ENCODE results near the gene FGF1.
A peak's percentile ranks its signal among the peaks of the same experiment; 100 is the strongest.

Gene FGF1

DNA sequence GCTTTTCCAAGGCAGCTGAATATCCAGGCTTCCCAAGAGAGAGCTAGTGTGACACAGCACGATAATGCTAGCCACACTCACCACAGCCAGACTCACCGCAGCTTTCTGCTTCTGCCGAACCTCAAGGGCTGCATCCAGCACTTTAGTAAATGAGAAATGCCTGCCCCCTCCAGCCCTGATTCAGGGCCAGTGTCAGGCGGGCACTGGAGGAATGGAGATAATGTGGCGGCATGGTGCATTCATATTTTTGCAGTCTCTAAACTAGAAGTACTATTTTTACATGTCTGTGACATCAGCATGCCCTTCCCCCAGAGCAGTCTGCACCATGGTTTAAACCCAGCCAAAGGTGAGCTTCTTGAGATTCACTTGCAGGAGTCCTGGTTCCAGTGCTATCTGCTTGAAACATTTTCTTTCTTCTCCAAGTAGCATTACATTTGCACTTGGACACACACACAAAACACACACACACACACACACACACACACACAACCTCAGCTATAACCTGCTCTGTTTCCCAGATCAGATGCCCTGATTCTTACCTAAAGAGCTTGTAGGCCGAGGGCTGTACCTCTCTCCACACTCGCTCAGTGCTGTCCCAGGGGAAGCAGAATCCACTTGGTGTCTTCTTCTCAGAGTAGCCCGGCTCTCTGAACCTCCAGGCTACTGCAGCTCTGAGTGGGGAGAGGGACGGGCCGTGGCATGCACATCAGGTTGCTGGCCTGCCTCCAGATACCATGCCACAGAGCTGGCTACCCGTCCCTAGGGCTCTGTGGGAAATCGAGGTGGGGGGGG lies at the start of gene FGF1:
Gene FGF1, minus strand, starts transcription at position 673 of the 792 bp plus-strand sequence. CDS start 71,963 bp downstream, outside the sequence.
- no peak for DNase-seq

DNA sequence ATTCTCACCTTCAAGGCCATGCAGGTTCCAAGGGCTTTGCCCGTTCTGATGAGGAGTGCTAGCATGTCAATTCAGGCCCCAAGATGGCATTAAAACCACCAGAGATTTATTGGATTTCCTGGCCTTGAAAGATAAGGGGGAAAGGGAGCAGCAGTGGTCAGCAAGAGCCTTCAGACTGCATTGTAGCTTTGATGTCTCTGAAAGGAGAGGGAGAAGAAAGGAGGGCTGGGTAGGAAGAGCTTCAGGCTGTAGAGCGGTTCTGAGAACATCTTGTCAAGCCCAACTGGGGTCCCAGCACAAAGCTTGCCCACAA lies 41.8 kb upstream of the FGF1 start:
- no peak for DNase-seq

DNA sequence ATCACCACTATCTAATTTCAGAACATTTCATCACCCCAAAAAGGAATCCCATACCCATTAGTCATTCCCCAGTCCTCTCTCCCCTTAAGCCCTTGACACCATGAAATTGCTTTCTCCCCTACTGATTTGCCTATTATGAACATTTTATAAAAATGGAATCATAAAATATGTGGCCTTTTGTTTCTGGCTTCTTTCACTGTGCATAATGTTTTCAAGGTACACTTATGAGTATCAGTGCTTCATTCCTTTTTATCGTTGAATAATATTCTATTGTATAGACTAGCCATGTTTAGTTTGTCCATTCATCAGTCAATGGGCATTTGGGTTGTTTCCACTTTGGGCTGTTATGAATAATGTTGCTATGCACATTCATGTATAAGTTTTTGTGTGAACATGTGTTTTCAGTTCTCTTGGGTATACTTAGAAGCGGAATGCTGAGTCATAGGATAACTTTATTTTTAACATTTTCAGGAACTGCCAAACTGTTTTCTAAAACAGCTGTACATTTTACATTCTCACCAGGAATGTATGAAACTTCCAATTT lies 40.4 kb upstream of the FGF1 start:
- no peak for DNase-seq

DNA sequence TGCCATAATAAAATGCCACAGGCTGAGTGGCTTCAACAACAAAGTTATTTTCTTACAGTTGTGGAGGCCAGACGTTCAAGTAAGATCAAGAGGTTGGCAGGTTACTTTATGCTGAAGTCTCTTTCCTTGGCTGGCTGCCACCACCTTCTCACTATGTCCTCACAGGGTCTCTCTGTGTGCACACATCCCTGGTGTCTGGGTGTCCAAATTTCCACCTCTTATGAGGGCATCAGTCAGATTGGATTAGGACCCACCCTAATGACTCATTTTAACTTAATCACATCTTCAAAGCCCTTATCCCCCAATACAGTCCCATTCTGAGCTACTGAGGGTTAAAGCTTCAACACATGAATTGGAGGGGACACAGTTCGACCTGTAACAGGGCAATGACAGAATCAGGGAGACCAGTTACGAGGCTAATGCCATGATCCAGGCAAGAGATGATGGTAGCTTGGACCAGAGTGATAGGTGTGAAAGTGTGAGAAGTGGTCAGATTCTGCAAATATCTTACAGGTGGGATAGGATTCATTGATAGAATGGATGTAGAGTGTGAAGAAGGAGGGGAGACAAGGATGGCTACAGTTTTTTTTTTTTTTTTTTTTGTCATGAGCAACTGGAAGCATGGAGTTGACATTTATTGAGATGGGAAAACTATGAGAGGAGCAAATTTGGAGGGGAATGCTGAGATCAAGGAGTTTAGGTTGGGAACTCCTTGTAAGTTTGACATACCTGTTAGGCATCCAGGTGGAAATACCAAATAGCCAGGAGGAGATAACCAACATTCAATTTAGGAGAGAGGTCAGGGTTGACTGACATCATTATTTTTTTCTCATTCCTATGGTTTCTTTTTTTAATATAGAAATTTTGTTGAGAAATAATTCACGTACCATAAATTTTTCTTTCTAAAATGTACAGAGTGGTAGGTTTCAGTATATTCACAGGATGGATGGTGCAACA lies 39.6 kb upstream of the FGF1 start:
- no peak for DNase-seq

DNA sequence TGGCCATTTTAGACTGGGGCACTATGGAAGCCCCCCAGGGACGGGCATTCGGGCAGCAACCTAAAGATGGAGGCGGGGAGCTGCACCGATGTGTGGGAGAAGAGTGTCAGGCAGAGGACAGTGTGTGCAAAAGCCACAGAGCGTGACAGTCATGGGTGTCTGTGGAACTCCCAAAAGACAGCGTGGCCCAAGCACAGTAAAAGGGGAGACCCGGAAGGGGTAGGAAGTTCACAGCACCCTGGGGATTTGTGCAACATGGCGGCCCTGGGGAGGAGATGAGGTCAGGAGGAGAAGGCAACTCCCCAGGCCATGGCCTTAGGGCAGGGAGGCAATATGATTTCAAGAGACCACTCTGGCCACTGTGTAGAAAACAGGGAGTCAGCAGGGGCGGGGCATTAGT lies 38.9 kb upstream of the FGF1 start:
- no peak for DNase-seq

DNA sequence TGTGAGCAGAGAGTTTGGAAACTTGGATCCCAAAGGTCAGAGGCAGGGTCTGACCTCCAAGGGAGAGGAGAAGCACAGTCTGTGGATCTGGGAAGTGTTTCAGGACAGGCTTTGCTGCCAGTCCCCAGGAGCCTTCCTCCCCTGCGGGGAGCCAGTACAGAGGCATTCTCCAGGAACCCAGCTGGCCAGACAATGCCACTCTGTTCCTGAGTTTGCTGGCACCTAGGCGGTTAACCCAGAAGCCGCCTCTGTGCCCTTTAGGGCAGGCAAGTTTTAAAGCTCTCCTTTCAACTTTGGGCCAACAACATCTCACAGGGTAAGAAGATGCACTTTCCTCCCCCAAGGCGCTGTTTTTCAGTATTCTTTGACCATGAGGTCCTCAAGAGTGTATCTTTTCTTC lies 37.0 kb upstream of the FGF1 start:
- DNase-seq: no peak

DNA sequence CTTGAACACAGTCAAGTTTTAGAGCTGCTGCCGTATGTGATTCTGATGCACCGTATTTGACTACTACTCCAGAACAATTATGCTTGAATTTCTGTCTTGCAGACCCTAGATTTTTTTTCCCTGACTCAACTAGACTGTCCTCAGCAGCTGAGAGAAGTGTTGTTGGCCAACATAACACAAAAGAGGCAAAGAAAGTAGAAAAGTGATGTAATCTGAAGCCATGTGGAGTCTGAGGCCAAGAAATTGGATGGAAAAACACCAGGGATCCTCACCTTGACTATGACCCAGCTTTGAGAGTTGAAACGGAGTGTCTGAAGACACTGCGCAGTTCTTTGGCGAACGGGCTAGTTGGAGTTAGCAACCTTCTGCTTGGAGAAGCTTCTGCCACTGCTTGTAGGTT lies 36.3 kb upstream of the FGF1 start:
- DNase-seq: no peak

DNA sequence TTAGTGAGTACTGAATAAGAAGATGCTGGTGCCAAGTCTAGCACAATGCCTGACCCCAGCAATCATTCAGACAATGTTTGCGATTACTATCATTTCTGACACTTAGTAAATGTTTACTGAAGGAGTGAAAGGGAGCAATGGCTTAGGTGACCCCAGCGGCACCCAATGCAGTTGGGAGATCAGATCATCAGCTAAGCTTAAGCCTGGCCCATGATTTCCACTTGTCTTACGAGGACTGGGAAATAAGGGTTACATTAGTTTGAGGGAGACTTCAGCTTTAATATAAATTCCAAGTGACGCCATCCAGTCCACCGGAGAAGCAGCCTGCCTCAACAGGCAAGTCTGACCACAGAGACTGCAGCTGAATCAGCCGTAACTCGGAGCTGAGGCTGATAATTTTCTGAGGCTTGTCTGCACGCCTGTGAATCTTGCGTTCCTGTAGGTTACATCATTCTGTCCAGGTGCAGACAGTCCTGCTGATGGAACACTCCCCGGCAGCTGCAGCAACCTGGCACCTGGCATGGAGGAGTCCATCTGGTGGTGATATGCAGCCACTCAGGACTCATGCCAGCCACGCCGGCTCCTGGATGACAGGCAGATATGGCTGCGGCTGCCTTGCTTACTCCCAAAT lies 34.9 kb upstream of the FGF1 start:
- DNase-seq: no peak

DNA sequence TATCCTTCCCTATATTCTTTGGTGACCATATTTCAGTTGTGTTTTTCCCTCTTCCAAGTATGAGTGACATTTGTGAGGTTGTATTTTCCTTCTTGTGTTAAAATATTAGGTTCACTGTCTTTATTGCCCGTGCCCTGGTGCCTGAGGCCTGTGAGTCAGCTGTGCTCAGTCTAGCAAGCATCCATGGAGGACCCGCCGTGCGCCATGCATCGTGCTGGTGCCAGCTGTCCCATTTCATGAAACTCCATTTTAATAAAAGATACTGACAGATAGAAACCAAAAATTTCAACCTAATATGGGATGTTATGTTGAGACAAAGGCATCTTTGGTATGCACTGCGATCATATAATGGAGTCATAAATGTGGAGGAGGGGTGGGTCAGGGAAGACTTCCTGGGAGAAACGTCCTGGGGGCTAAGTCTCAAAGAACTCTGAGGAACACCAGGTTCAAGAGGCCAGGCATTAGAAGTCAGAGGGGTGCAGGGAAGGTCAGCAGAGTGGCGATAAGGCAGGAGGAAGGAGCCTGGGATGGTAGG lies 34.0 kb upstream of the FGF1 start:
- DNase-seq: no peak

DNA sequence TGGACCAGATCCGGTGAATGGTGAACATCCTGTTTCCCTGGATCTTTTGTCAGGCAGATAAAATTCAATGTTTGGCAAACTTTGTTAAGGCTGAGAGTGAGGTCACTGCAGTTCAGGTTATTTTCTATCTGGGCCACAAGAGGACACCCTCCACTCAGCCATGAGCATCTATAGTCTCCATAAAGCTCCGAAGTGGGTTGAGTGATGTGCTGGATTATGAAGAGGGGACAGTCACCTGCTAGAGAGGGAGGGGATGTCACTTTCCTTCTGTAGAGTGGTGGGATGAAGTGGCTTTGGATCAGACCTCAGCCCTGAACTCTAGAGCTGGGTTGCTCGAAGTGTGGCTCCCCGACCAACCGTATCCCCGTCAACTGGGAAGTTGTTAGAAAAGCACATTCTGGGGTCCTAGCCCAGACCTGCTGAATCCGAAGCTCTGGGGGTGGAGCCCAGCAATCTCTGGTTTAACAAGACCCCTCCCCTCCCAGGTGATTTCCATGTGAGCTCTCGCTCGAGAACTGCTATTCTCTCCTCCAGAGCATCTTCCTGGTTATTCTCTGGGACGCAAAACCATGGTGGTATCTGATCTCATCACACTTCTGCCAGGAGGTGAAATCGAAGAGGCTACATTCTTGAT lies 31.8 kb upstream of the FGF1 start:
- DNase-seq: peak; percentile 45

DNA sequence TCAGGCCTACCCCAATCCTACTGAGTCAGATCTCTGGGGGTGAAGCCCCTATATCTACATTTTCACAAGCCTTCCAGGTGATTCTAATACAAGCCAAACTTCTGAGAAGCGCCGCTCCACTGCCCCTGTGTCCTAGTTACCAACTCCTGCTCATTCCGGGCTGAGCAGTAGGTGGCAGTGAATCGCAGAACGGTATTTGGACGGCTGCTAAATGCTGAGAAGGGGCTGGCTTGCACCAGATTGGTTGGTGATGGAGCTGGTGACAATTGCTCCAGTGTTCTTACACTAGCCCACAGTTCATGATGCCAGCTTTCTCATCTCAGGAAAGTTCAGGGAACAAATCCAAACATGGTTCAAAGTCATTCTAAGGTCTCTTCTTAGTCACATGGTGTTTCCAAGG lies 31.1 kb upstream of the FGF1 start:
- DNase-seq: peak; percentile 39

DNA sequence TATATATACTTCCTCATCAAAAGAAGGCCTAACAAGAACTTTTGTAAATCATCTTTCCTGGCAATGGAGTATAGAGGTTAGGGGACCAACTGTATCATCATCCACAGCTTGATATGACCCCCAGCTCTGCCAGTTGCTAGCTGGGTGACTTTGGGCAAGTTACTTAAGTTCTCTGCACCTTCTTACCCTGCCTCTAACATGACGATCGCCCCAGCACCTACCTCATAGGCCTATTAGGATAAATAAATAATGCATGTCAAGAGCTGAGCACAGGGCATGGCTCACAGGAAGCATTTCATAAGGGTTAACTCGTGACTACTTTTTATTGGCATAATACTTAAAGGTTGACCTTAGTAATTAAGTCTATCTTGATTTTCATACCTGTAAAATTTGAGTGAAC lies 29.4 kb upstream of the FGF1 start:
- DNase-seq: no peak

DNA sequence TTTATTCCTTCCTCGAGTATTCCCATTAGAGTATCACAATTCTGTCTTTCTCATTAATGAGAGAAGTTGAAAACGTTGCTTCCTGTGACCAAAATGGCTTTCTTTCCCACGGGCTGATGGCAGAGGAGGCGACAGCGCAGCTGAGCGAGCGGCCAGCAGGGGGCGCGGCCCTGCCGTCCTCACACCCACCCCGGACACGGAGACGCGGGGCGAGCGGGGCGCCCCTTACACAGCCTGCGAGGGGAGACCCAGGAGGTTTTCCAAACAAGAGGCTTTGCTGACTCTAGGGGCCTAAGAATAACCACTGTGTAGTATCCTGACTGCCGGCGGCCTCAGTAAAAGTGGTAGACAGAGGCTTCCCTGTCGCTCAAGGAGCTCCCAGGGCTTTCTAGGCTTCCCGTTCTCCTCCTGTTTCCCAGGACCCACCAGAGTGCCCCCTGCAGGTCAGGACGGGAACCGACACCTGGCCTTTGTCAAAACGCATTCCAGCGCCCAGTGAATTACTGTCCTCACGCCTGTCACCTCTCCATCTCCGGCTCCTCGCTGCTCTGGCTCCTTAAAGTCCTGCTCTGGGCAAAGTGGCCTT lies 27.3 kb upstream of the FGF1 start:
- DNase-seq: peak; percentile 85

DNA sequence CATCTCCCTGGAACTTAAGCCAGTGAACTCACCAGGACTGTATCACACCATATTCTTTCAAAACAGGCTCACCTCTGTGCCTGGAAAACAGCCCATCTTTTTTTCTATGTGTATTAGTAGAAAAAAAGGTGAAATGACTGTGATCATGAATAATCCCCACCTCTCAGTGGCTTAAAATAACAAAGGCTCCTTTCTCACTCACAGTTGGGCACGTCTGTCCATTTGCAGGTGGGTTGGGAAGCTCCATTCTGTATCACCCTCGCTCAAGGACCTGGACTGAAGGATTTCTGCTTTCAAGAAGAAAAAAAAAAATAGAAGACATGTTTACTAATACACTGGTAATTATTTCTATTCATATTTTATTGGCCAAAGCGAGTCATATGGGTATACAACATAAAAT lies 17.3 kb upstream of the FGF1 start:
- DNase-seq: no peak

DNA sequence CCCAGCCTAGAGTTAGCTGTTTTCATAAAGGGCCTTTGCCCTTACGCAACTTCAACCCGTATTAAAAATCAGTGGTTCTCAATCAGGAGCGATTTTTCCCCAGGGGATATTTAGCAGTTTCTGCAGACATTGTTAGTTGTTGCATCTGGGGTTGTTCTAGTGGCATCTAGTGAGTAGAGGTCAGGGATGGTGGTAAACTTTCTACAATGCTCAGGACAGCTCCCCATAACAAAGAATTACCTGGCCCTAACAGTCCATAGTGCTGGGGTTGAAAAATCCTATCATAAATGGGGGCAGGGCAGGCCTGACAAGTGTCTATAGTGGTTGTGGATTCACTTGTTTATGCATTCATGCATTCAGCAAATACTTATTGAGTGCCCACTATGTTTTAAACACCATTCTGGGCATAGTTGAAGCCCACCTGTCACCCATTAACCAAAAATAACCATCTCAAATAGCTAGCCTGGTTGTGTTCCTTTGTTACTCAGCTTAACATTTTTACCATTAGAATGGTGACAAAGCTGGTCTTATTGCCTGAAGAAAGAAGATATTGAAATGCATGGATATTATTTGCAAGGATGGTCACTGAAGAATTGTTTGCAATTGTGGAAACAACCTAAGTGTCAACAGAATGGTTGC lies 15.9 kb upstream of the FGF1 start:
- no peak for DNase-seq

DNA sequence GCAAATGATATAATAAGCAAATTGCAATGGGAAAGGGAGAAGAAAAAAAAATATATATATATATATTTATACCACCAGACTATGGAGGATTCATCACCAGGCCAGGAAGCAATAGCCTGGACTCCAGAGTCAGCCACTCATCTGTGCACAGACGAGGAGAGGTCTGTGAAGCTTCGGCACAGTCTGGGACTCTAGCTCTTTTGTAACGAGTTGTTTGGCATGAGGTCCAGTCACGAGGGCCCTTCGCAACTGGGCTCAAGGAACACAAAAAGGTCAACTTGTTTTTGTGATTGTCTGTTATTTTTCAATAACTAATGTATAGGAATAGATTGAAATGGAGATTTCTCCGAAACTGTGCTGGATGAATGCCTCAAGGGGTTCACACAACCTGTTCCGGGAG lies 14.7 kb upstream of the FGF1 start:
- DNase-seq: no peak

DNA sequence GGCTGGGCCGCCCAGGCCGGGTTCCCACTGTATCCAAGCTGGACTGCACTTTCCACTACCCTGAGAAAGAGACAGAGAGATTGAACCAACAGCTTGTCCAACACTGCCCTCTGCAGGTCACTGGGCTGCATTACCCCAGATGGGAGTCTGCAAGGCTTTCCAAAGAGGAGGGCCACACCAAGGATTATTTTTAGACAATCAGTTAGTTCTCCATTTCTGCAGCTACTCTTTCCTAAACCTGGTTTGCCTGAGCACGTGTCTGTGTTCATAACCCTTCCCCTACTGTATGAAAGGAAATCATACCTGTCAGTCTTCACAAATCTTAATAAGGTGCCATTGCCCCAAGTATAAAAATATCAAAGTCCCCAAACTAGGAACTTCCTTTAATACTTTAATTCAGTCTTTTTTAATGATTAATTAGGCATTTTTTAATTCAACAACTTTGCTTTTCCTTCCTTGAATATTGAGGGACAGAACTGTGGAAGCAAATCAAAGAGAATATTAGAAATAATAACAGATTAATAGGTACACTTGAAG lies 13.4 kb upstream of the FGF1 start:
- DNase-seq: peak; percentile 75

DNA sequence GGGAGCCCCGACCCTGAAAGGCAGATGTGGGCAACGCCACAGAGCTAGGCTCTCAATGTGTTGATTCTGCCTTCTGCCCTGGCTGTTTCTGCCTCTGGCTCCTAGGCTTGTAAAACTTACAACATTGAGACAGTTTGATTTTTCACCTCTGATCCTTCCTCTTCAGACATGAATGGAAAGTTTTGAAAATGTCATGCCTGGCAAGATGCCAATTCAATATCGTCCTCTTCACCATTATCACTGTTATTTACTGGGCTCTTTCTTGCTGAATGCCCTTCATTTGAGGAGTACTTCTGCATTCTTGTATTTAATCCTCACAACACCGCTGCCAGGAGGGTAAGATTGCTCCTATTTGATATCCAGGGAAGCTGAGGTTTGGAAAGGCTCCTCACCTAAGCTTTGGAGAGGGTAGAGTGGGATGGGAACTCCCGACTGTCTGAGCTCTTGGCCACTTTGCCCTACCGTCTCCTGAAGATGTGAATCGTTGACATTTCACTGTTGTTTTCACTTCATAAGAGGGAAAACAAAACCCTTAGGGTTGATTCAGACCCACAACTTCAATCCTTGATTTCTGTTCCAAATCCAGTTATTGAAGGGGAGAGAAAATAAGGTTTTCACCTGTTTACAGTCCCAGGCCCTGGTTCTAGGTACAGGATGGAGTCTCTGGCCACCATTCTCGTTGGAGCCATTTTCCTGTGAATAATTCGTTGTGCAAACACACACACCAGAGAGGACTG lies 12.7 kb upstream of the FGF1 start:
- no peak for DNase-seq

DNA sequence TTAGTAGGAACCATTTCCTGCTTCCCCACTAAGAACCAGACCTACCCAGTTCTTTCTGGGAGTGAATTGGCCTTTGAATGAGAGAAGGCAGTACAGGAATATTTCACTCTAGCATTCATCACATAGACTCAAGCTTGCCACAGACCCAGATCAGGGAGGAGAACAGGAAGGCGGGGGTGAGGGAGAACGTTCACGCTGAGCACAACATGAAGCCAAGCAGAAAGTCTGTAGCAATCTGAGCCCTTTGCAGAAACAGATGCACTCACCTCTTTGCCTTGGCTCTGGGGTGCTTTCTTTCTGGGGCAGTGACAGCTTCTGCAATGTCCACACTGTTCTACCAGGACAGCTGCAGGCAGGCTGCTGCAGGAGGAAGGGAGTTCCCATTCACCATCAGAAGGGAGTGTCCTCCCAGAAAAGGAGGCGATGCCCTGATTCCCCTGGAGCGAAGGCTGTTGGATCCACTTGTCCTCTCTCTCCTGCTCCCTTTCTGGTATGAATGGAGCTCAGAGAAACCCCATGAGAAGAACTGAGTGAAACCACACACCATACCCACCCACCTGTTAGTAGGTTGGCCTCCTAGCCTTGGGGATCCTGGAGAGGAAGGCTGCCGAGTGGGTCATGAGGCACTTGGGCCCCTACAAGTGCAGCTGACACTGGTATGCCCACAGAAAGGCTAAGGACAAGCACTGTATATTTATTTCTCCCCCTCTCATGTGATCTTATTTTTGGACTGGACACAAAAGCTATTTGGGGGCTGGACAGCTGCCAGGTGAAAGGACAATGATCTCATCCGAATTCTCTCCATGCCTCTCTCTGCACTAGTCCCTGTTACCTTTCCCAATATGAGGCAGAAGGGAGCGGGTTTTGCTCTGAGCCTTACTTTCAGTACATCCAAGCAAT lies 11.7 kb upstream of the FGF1 start:
- no peak for DNase-seq

DNA sequence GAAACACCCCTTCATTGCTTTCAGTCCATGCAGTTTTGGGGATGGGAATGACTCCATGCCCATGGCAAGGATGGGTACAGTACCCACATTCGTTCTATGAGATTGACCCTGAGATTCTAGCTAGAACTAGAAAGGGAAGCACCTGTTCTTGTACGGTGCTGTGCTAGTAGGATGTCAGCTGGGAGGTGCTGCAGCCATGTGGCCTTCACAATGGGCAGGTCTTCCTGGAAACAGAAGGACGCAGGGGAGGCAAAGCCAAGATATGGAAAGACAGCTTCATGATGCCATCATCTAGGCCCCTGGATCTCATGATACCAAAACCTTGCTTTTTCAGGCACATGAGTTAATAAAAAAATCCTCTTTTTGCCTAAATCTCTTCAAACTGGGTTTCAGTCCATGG lies 10.5 kb upstream of the FGF1 start:
- DNase-seq: no peak

Measured in CD4-positive, alpha-beta T cell treated with Interleukin-21 for 1 hour (primary cell).